PC-9 (cell line): ENCODE measurements around the gene MAGI1.

ENCODE experiments used
- EZH2 ChIP-seq: fragments of 200-600 bp; sonication (generic); IDR thresholded peaks from 2 replicates; pipeline ENCODE4 v1.8.0; 2017; ENCODE audit warnings: antibody characterized with exemption, low read depth
- TF ChIP-seq, protein P1 (sequence below): fragments of 200-600 bp; sonication (generic); conservative IDR thresholded peaks from 2 replicates; pipeline ENCODE4 v1.6.1; 2017; ENCODE audit warnings: mixed run types, antibody characterized with exemption, mild to moderate bottlenecking, moderate library complexity

DNA sequence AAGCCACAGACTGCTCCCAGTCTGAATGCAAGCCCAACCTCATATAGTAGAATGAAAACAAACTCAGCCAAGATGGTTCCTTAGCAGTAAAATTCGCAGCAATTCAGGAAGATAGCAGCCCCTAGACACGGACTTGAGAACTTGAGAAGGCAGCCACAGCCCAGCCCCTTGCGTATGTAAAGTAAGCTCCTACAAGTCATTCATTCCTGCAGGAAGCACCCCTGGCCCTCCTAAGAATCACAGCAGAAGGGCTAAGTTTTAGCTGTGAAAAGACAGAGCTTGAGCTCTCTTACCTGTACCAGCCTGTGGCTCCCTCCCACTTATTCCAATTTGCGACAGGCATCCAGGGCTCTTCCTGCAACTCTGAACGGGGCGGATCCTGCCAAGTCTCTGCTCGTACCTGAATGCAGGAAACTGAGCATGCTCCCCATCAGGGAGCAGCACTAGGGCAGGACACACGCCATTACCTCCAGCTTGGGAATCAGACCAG lies 136.4 kb downstream of the MAGI1 start:
- no peak for TF ChIP-seq EZH2
- TF ChIP-seq, protein P1, sequence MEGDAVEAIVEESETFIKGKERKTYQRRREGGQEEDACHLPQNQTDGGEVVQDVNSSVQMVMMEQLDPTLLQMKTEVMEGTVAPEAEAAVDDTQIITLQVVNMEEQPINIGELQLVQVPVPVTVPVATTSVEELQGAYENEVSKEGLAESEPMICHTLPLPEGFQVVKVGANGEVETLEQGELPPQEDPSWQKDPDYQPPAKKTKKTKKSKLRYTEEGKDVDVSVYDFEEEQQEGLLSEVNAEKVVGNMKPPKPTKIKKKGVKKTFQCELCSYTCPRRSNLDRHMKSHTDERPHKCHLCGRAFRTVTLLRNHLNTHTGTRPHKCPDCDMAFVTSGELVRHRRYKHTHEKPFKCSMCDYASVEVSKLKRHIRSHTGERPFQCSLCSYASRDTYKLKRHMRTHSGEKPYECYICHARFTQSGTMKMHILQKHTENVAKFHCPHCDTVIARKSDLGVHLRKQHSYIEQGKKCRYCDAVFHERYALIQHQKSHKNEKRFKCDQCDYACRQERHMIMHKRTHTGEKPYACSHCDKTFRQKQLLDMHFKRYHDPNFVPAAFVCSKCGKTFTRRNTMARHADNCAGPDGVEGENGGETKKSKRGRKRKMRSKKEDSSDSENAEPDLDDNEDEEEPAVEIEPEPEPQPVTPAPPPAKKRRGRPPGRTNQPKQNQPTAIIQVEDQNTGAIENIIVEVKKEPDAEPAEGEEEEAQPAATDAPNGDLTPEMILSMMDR, result no peak
